SK-N-SH (cell line): ENCODE measurements around the gene JPH2. TPM values are rescaled to one million over a fixed set of nuclear protein-coding genes. Genes with fewer than 3 reads are reported as not detected.
A peak's percentile ranks its signal among the peaks of the same experiment; 100 is the strongest.

Experiments
- CTCF ChIA-PET: fragments of 300-600, 350-600 bp; formaldehyde crosslinking; extraction: SDS; loops from one replicate; lab custom pipeline; 2021; lab: Yijun Ruan, JAX
- POLR2A ChIA-PET: fragments of 350-600 bp; sonication (Branson Sonifier 250); formaldehyde crosslinking; extraction: SDS; loops from one replicate; lab custom pipeline; 2020; ENCODE audit warnings: antibody characterized with exemption, inconsistent platforms; lab: Yijun Ruan, JAX
- DNase-seq: peaks from one replicate; pipeline ENCODE4 v3.0.0; 2012
- H2AFZ ChIP-seq: fragments of 200-600 bp; sonication (generic); 2 replicates; pipeline ENCODE4 v1.8.1; 2016; ENCODE audit warnings: antibody characterized with exemption, mild to moderate bottlenecking, low read depth
- H3F3A ChIP-seq: fragments of 200-600 bp; sonication (generic); replicated peaks from 2 replicates; pipeline ENCODE3; 2016; ENCODE audit warnings: antibody characterized with exemption, mild to moderate bottlenecking; ENCODE audit not compliant: insufficient read depth
- H3K27ac ChIP-seq, 2 experiments: fragments of 200-500 bp in 1 of 2; fragments of 200-600 bp in 1 of 2; sonication (Bioruptor generic) in 1 of 2; sonication (generic), shearing (Covaris generic) in 1 of 2; 2 replicates each; pipeline versions ENCODE4 v1.5.1 to v1.6.1; 2014 to 2016; ENCODE audit warnings: low read depth in 2 of 2, inconsistent platforms in 1 of 2, low read length in 1 of 2, mild to moderate bottlenecking in 1 of 2, mixed read lengths in 1 of 2
- H3K27me3 ChIP-seq: fragments of 200-600 bp; sonication (generic), shearing (Covaris generic); 2 replicates; pipeline ENCODE4 v1.6.1; 2016; ENCODE audit warnings: mixed run types; ENCODE audit not compliant: insufficient read depth
- H3K36me3 ChIP-seq, 2 experiments: fragments of 200-500 bp in 1 of 2; fragments of 200-600 bp in 1 of 2; sonication (Bioruptor generic) in 1 of 2; sonication (generic) in 1 of 2; replicated peaks in 1 of 2; 2 replicates each; pipeline versions ENCODE3 to v1.5.1; 2014 to 2016; ENCODE audit warnings: low read length in 1 of 2, mild to moderate bottlenecking in 1 of 2; ENCODE audit not compliant: insufficient read depth in 2 of 2, control insufficient read depth in 1 of 2
- H3K4me1 ChIP-seq, 2 experiments: fragments of 200-500 bp in 1 of 2; fragments of 200-600 bp in 1 of 2; sonication (Bioruptor generic) in 1 of 2; sonication (generic), shearing (Covaris generic) in 1 of 2; 2 replicates each; pipeline versions ENCODE4 v1.5.1 to v1.6.1; 2014 to 2016; ENCODE audit warnings: low read depth in 1 of 2, low read length in 1 of 2, mixed run types in 1 of 2; ENCODE audit not compliant: insufficient read depth in 2 of 2, control insufficient read depth in 1 of 2
- H3K4me2 ChIP-seq: fragments of 200-600 bp; sonication (generic), shearing (Covaris generic); 2 replicates; pipeline ENCODE4 v1.6.1; 2017; ENCODE audit warnings: mixed run types
- H3K4me3 ChIP-seq, 2 experiments: fragments of 200-500 bp in 1 of 2; fragments of 200-600 bp in 1 of 2; sonication (Bioruptor generic) in 1 of 2; sonication (generic), shearing (Covaris generic) in 1 of 2; 2 replicates each; pipeline versions ENCODE4 v1.5.1 to v1.8.1; 2014 to 2016; ENCODE audit warnings: low read depth in 2 of 2, inconsistent platforms in 1 of 2, low read length in 1 of 2, mild to moderate bottlenecking in 1 of 2, mixed read lengths in 1 of 2, moderate library complexity in 1 of 2
- H3K79me2 ChIP-seq: fragments of 200-600 bp; sonication (generic); 2 replicates; pipeline ENCODE4 v1.8.1; 2017; ENCODE audit warnings: mild to moderate bottlenecking; ENCODE audit not compliant: insufficient read depth
- H3K9ac ChIP-seq: fragments of 200-600 bp; sonication (generic); 2 replicates; pipeline ENCODE4 v1.6.1; 2017; ENCODE audit warnings: mixed run types
- H3K9me2 ChIP-seq: fragments of 200-600 bp; sonication (generic); 2 replicates; pipeline ENCODE4 v1.6.1; 2017; ENCODE audit warnings: mixed run types
- H3K9me3 ChIP-seq: fragments of 200-600 bp; sonication (generic); 2 replicates; pipeline ENCODE4 v1.6.1; 2017; ENCODE audit warnings: mixed run types, mild to moderate bottlenecking, moderate library complexity
- H4K20me1 ChIP-seq: fragments of 200-600 bp; sonication (generic); 2 replicates; pipeline ENCODE4 v1.6.1; 2017; ENCODE audit warnings: mild to moderate bottlenecking, mixed run types; ENCODE audit not compliant: insufficient read depth
- ELF1 ChIP-seq: IDR thresholded peaks from 2 replicates; pipeline ENCODE4 v1.4.0; 2012
- EP300 ChIP-seq, 2 experiments: IDR thresholded peaks; 2 replicates each; pipeline versions ENCODE4 v1.4.0 to v1.6.1; 2012; ENCODE audit warnings: borderline replicate concordance in 1 of 2, low read depth in 1 of 2, low read length in 1 of 2
- EZH2phosphoT487 ChIP-seq: fragments of 200-600 bp; sonication (generic); IDR thresholded peaks from 2 replicates; pipeline ENCODE4 v1.6.1; 2017; ENCODE audit warnings: low read depth, mixed run types, mild to moderate bottlenecking, antibody characterized with exemption, moderate library complexity, borderline replicate concordance
- FOSL2 ChIP-seq: IDR thresholded peaks from 2 replicates; pipeline ENCODE4 v1.4.0; 2012; ENCODE audit warnings: low read depth, mild to moderate bottlenecking, moderate library complexity, borderline replicate concordance
- FOXJ3 ChIP-seq: sonication (generic); formaldehyde crosslinking; IDR thresholded peaks from 2 replicates; pipeline ENCODE4 v1.5.1; 2020; ENCODE audit warnings: mild to moderate bottlenecking, missing genetic modification reagents
- FOXM1 ChIP-seq: IDR thresholded peaks from 2 replicates; pipeline ENCODE4 v1.4.0; 2012; ENCODE audit warnings: low read depth, mild to moderate bottlenecking
- GABPA ChIP-seq: IDR thresholded peaks from 2 replicates; pipeline ENCODE4 v1.4.0; 2012; ENCODE audit warnings: low read depth, mild to moderate bottlenecking
- JUND ChIP-seq: IDR thresholded peaks from 2 replicates; pipeline ENCODE4 v1.4.0; 2012
- MXI1 ChIP-seq: IDR thresholded peaks from 2 replicates; pipeline ENCODE4 v1.6.1; 2012; ENCODE audit warnings: mild to moderate bottlenecking, low read depth, low read length, improper control_type of control experiment
- NRF1 ChIP-seq: IDR thresholded peaks from 2 replicates; pipeline ENCODE4 v1.6.1; 2012; ENCODE audit warnings: low read depth, mild to moderate bottlenecking, low read length
- POLR2AphosphoS5 ChIP-seq: IDR thresholded peaks from 2 replicates; pipeline ENCODE4 v1.6.1; 2012; ENCODE audit warnings: low read depth, low read length
- RAD21 ChIP-seq: IDR thresholded peaks from 2 replicates; pipeline ENCODE4 v1.6.1; 2012; ENCODE audit warnings: mild to moderate bottlenecking, low read length
- RFX5 ChIP-seq: IDR thresholded peaks from 2 replicates; pipeline ENCODE4 v1.6.1; 2012; ENCODE audit warnings: mild to moderate bottlenecking, improper control_type of control experiment, low read length
- RXRA ChIP-seq: IDR thresholded peaks from 2 replicates; pipeline ENCODE4 v1.4.0; 2012; ENCODE audit warnings: low read depth, mild to moderate bottlenecking, borderline replicate concordance
- SIN3A ChIP-seq: IDR thresholded peaks from 2 replicates; pipeline ENCODE4 v1.6.1; 2012; ENCODE audit warnings: low read depth, mild to moderate bottlenecking, low read length, moderate library complexity, borderline replicate concordance
- TEAD4 ChIP-seq: IDR thresholded peaks from 2 replicates; pipeline ENCODE4 v1.4.0; 2012; ENCODE audit warnings: mild to moderate bottlenecking, borderline replicate concordance; ENCODE audit not compliant: insufficient read depth
- YY1 ChIP-seq: IDR thresholded peaks from 2 replicates; pipeline ENCODE4 v1.4.0; 2012; ENCODE audit warnings: low read depth, mild to moderate bottlenecking
- WGBS: methylation state at CpG from one replicate; pipeline ENCODE4 v1.1.6; 2017; ENCODE audit warnings: low lambda C conversion rate; 5-methylcytosine and 5-hydroxymethylcytosine counted together
- polyA plus RNA-seq, 3 experiments: library from polyadenylated mRNA; depleted of rRNA; stranded (reverse); fragments of >200 nt; gene quantifications; 2 replicates each; pipeline ENCODE4 v1.2.3, GENCODE V29; 2012
- TF ChIP-seq, protein P1 (sequence below): IDR thresholded peaks from 2 replicates; pipeline ENCODE4 v1.4.0; 2012; ENCODE audit warnings: low read depth, borderline replicate concordance
- TF ChIP-seq, protein P2 (sequence below): fragments of 150-350 bp; IDR thresholded peaks from 2 replicates; pipeline ENCODE4 v1.6.1; 2017; ENCODE audit warnings: antibody characterized with exemption, low read length, low read depth, borderline replicate concordance
- TF ChIP-seq, protein P3 (sequence below): IDR thresholded peaks from 2 replicates; pipeline ENCODE4 v1.6.1; 2012; ENCODE audit warnings: mild to moderate bottlenecking, low read depth, low read length, moderate library complexity

Gene JPH2
- polyA plus RNA-seq, 1 of the 3 experiments (the other 2 are of a cell fraction): 0.67 TPM

DNA sequence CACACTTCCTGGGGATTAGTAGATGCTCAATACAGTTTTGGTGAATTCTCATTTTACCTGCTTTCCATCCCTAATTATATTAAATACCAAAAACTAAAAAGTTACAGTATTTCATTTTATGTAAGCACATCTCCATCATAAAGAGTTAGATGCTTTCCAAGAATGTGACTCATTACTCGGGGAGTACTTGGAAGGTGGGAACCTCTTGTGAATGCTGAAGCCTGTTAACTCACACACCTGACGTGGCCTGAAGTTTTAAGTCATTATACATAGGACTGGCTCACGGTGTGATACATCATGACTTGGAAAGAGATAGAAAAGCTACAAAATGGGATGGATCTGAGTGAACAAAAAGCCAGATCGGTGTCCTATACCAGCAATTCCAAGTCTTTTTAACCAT lies 25.8 kb upstream of the JPH2 start:
- Histone ChIP-seq H2AFZ (no peak overlapping the region), H3K9ac (no peak overlapping the region), H3K4me3 (no peak overlapping the region), H3K36me3 (no peaks in the 10 kb centered on the region), H4K20me1 (peaks cover 23% of the 10 kb centered on the region), H3K9me2 (no peaks in the 10 kb centered on the region), H3F3A (peaks cover 5% of the 10 kb centered on the region), H3K27ac (no peak overlapping the region), H3K79me2 (peaks cover 33% of the 10 kb centered on the region), H3K4me2 (no peak overlapping the region), H3K4me1 (peaks cover 0 to 19% of the 10 kb centered on the region in 2 experiments; a peak in 3 of 4 replicates), H3K27me3 (no peaks in the 10 kb centered on the region), H3K9me3 (no peaks in the 10 kb centered on the region)
- WGBS: 80% methylated on average over 4 of the region's 4 CpGs
- POLR2A ChIA-PET: interaction anchor here (0.6 kb wide), 1 partner anchor 138 kb away, joined by 3 read pairs; no protein-coding TSS in a partner anchor
- no peak for TF ChIP-seq FOSL2
- TF ChIP-seq, protein P1, sequence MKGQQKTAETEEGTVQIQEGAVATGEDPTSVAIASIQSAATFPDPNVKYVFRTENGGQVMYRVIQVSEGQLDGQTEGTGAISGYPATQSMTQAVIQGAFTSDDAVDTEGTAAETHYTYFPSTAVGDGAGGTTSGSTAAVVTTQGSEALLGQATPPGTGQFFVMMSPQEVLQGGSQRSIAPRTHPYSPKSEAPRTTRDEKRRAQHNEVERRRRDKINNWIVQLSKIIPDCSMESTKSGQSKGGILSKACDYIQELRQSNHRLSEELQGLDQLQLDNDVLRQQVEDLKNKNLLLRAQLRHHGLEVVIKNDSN: no peak
- TF ChIP-seq EZH2phosphoT487: no peak
- TF ChIP-seq TEAD4: no peak
- TF ChIP-seq FOXM1: no peak
- no peak for TF ChIP-seq EP300 (IDR thresholded peaks at IDR 0.05; ENCODE audit: borderline replicate concordance in 1 of 2, low read depth in 1 of 2, low read length in 1 of 2)
- no peak for TF ChIP-seq YY1
- TF ChIP-seq RAD21: no peak
- TF ChIP-seq, protein P2, sequence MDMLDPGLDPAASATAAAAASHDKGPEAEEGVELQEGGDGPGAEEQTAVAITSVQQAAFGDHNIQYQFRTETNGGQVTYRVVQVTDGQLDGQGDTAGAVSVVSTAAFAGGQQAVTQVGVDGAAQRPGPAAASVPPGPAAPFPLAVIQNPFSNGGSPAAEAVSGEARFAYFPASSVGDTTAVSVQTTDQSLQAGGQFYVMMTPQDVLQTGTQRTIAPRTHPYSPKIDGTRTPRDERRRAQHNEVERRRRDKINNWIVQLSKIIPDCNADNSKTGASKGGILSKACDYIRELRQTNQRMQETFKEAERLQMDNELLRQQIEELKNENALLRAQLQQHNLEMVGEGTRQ: no peak
- TF ChIP-seq SIN3A: no peak
- CTCF ChIA-PET: interaction anchor here (1.1 to 11.2 kb wide), 5 partner anchors 96 to 259 kb away, joined by 3 to 264 read pairs (median 4); partner anchors contain the start of gene FITM2
- no peak for DNase-seq

DNA sequence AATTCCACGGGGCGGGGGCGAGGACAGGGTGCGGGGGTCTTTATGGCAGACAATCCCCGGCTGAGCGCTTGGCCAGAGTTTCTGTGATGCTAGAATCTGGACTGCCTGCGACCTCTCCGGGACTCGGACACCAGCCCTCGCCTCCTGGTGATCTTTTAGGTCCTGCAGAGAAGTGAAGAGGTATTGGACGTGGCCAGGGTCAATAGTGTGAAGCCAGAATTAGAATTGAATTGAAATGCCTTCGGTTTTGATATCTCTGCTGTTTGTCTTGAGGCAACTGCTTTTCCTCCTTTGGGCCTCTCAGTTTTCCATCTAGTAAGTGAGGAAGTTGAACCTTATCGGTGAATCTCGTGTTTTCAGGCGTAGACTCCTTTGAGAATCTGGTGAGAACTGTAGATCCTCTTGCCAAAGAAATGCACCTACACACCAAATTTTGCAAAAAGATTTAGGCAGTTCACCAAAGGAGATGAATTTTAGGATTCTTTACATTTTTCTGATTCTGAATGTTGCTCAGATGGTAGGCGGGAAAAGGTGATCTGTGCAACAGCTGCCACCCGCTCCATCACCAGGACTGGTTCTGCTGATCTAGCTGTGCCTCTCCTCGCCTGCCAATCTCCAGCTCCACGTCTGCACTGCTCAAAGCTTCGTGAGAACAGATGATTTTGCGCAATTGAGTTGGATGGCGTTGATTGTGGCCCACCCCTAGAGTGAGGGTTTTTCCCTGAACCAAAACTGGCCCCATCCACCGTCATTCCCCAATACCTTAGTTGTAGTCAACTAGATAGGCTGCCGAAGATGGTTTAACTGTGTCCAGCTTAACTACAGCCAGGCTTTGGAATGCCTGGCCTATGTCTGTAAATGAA lies 24.4 kb upstream of the JPH2 start:
- Histone ChIP-seq H3K4me3 (peak overlapping the region; percentile 92 to 97), H4K20me1 (peaks cover 34% of the 10 kb centered on the region), H3K4me2 (peak overlapping the region; percentile 94), H3K27me3 (no peaks in the 10 kb centered on the region), H3K79me2 (peaks cover 47% of the 10 kb centered on the region), H3K9me2 (no peaks in the 10 kb centered on the region), H3K27ac (peak overlapping the region; percentile 76 to 92), H2AFZ (peak overlapping the region; percentile 93), H3K4me1 (peaks cover 1 to 19% of the 10 kb centered on the region in 2 experiments; a peak in 3 of 4 replicates), H3F3A (peaks cover 5% of the 10 kb centered on the region), H3K36me3 (peaks cover 2 to 7% of the 10 kb centered on the region in 2 experiments), H3K9me3 (no peaks in the 10 kb centered on the region), H3K9ac (peak overlapping the region; percentile 97)
- DNase-seq: peak; percentile 34
- ChIA-PET POLR2A (interaction anchor here (0.5 kb wide), 1 partner anchor 134 kb away, joined by 4 read pairs; no protein-coding TSS in a partner anchor), CTCF (interaction anchor here (0.8 to 11.2 kb wide), 6 partner anchors 13 to 260 kb away, joined by 3 to 264 read pairs (median 8); partner anchors contain the start of gene FITM2)
- WGBS: 13% methylated on average over 23 of the region's 24 CpGs
- no peak for TF ChIP-seq FOXJ3 (CRISPR knock-in tag)
- TF ChIP-seq RFX5: no peak
- TF ChIP-seq, protein P2: no peak
- TF ChIP-seq, protein P3, sequence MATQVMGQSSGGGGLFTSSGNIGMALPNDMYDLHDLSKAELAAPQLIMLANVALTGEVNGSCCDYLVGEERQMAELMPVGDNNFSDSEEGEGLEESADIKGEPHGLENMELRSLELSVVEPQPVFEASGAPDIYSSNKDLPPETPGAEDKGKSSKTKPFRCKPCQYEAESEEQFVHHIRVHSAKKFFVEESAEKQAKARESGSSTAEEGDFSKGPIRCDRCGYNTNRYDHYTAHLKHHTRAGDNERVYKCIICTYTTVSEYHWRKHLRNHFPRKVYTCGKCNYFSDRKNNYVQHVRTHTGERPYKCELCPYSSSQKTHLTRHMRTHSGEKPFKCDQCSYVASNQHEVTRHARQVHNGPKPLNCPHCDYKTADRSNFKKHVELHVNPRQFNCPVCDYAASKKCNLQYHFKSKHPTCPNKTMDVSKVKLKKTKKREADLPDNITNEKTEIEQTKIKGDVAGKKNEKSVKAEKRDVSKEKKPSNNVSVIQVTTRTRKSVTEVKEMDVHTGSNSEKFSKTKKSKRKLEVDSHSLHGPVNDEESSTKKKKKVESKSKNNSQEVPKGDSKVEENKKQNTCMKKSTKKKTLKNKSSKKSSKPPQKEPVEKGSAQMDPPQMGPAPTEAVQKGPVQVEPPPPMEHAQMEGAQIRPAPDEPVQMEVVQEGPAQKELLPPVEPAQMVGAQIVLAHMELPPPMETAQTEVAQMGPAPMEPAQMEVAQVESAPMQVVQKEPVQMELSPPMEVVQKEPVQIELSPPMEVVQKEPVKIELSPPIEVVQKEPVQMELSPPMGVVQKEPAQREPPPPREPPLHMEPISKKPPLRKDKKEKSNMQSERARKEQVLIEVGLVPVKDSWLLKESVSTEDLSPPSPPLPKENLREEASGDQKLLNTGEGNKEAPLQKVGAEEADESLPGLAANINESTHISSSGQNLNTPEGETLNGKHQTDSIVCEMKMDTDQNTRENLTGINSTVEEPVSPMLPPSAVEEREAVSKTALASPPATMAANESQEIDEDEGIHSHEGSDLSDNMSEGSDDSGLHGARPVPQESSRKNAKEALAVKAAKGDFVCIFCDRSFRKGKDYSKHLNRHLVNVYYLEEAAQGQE: no peak
- TF ChIP-seq POLR2AphosphoS5: no peak
- no peak for TF ChIP-seq MXI1
- TF ChIP-seq ELF1: no peak
- no peak for TF ChIP-seq YY1
- TF ChIP-seq NRF1: no peak
- TF ChIP-seq GABPA: no peak
- no peak for TF ChIP-seq JUND
- no peak for TF ChIP-seq EP300 (IDR thresholded peaks at IDR 0.05; ENCODE audit: borderline replicate concordance in 1 of 2, low read depth in 1 of 2, low read length in 1 of 2)
- no peak for TF ChIP-seq RXRA
- no peak for TF ChIP-seq TEAD4
